Medulla oblongata (tissue), 1 donor: ENCODE results near the gene HES4.

Source experiments
- DNase-seq: peaks from one replicate; pipeline ENCODE4 v3.0.0-alpha.2; 2015; ENCODE audit errors: extremely low spot score

Gene HES4

GRCh38 chr1:965526-966134, 34.3 kb downstream of the HES4 start:
- DNase-seq, result no peak

- no peak for DNase-seq
Measured at GRCh38 chr1:964691-965525, 35.0 kb downstream of the HES4 start.

GRCh38 chr1:963746-964525, 36.0 kb downstream of the HES4 start:
- no peak for DNase-seq

- DNase-seq, result no peak
Measured at GRCh38 chr1:963301-963651, 36.6 kb downstream of the HES4 start.

- DNase-seq, result no peak
Measured at GRCh38 chr1:962381-963300, 37.3 kb downstream of the HES4 start.

- no peak for DNase-seq
Measured at GRCh38 chr1:961132-961669, 38.7 kb downstream of the HES4 start.

- DNase-seq, result peak; percentile 57
Measured at GRCh38 chr1:960363-961131, 39.4 kb downstream of the HES4 start, which contains the start of gene KLHL17. TSS of gene KLHL17 (plus strand) at chr1:960584. CDS start at chr1:960694, 110 bp downstream.

- no peak for DNase-seq
Measured at GRCh38 chr1:959731-960362, 40.0 kb downstream of the HES4 start.

GRCh38 chr1:958823-959730, 40.8 kb downstream of the HES4 start, which contains the start of gene NOC2L:
TSS of gene NOC2L (minus strand) at chr1:959256. CDS start at chr1:959240, 16 bp downstream.
- DNase-seq, result peak; percentile 87

GRCh38 chr1:956636-957035, 43.3 kb downstream of the HES4 start:
- no peak for DNase-seq

- DNase-seq, result no peak
Measured at GRCh38 chr1:955474-955873, 44.4 kb downstream of the HES4 start.

GRCh38 chr1:954927-955326, 45.0 kb downstream of the HES4 start:
- no peak for DNase-seq

GRCh38 chr1:953524-954320, 46.2 kb downstream of the HES4 start:
- DNase-seq, result no peak

GRCh38 chr1:952603-953002, 47.3 kb downstream of the HES4 start:
- no peak for DNase-seq

GRCh38 chr1:952201-952600, 47.7 kb downstream of the HES4 start:
- no peak for DNase-seq

GRCh38 chr1:951364-951763, 48.5 kb downstream of the HES4 start:
- no peak for DNase-seq

GRCh38 chr1:950881-951280, 49.0 kb downstream of the HES4 start:
- DNase-seq, result no peak

GRCh38 chr1:950268-950667, 49.6 kb downstream of the HES4 start:
- DNase-seq, result no peak
